GM19351 (cell line): ENCODE data around the gene DND1.
"Not testable (repeated sequence)": the region's sequence is repeated elsewhere in the genome, so short reads cannot be mapped to it uniquely, and the experiment has no call there.

Experiments used
- ATAC-seq: cut with Tn5 transposase; IDR thresholded peaks from one replicate; pipeline ENCODE4 v1.9.1; 2021; ENCODE audit warnings: mild to moderate bottlenecking, moderate library complexity; ENCODE audit not compliant: unreplicated experiment

The DND1 gene

DNA sequence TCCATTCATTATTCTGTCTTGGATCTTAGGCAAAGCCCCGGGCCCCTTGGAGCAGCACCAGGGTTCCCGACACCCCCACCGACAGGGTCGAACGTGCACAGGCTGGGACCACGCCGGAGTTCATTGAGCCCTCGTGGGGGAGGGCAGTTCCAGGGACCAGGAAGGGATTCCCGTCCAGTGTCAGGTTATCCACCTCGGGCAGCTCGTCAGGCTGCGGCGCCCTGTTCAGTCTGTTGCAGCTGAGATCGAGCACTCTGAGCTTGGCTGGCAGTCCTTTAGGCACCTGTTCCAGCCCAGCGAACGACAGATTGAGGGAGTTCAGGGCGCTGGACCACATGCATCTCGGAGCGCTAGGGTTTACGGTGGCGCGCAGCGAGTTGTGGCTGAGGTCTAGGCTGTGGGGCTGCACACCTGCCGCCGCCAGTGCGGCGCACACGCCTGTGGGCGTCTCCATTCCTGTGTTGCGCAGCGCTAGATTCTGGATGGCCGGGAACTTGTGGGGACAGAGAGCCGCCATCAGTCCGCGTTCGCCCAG is 41.5 kb downstream of the DND1 start:
- peak; percentile 46 for ATAC-seq

DNA sequence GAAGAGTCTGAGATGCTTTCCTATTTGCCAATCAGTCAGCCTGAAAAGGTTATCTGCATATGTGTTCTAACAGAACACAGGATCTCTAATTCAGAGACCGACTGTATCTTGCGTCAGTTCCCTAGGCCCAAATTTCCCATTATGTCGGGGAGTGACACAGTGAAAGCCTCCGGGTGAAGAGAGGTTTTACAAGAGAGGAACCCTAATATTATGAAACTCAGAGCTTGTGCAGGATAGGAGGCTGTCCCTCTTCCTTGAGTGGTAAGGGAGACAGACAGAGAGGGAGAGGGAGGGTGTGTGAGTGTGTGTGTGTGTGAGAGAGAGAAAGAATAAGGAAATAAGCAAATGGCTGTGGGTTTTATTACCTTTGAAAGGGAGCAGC is 42.3 kb downstream of the DND1 start:
- ATAC-seq: no peak

DNA sequence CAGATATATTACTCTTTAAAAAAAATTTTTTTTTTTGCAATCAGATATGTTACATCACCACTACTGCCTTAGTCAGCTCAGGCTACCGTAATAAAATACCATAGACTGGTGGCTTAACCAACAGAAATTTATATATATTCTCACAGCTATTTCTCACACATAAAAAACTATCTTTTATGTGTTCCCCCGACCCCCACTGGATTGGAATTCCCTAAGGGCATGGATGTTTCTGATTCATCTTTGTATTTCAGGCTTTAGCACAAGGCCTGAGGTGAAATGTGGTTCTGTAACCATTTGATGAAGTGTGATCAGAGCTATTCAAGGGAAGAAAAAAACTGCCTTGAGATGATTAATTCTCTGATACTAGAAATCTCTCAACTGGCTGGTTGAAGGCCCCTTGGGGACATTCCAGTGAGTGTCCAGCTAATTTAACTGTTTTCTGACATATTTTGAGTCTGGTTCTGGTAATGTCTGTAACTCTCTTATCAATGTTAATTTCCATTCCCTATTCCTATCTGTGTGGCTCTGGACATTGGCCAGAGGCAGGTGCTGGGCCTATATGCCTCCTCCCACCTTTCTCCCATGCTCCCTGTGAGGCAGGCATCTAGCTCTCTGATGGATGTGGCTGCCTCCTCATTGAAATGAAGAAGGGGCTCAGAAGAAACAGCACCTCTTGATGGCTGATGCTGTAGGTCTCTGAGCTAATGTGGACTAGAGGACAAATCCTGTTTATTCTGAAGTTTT is 42.9 kb downstream of the DND1 start:
- ATAC-seq: no peak

DNA sequence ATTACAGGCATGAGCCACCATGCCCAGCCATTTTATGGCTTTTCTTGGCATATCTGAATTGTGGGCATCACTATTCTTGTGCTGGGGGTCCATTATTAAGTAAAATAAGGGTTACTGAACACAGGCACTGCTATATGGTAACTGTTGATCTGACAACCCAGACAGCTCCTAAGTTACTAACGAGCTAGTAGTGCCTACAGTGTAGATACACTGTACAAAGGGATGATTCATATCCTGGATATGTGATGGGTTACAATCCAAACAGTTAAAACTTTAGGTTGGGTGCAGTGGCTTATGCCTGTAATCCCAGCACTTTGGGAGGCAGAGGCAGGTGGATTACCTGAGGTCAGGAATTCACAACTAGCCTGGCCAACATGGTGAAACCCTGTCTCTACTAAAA is 44.7 kb downstream of the DND1 start:
- ATAC-seq: no peak

- ATAC-seq: no peak
Observed at GRCh38 chr5:140627972-140628371, 45.4 kb downstream of the DND1 start.

- ATAC-seq: not testable (repeated sequence)
Observed at GRCh38 chr5:140624886-140625285, 48.5 kb downstream of the DND1 start.

DNA sequence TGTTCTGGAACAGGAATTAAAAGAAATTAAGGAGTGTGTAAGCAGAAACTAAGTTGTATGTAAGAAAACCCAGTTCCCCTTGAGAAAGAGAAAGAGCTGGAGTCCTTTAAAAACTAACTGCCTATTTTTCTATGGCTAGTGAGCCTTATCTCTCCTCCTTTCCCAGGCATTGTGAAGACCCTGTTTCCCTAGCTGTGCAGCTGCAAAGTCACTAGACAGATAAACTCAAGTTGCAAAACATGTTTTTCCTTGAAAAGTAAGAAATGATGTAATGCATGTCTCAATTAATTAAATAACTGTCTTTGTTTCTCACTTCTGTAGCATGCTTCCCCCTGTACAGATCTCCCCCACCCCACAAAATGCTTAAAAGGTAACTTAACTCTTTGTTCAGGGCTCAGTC is 50.3 kb downstream of the DND1 start:
- ATAC-seq: not testable (repeated sequence)

DNA sequence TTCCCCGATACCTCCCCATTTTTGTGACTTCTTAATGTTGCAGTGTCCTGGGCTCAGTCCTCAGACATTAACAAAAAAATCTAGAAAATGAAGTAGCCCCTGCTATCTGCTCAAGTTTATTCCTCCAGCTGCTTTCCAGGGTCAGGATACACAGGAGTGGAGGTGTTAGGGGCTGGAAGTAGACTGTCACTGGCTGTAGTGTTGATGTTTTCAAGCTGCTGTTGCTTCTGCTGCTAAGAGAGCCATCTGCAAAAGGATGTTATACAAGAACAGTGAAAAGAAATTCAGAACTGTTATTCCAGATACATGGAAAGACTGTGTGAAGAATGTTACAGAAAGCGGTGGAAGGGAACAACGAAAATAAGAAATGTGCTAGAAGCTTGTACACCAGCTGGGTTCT is 51.1 kb downstream of the DND1 start:
- ATAC-seq: no peak
